Bladder microvascular endothelial cell (primary cell): ENCODE results near the gene ZNF630. TPM values are rescaled to one million over a fixed set of nuclear protein-coding genes. Genes with fewer than 3 reads are reported as not detected.

Source experiments
- total RNA-seq: library from RNA; depleted of rRNA; stranded (reverse); fragments of >200 nt; gene quantifications from 2 replicates; pipeline ENCODE4 v1.2.3, GENCODE V29; 2014

The ZNF630 gene
- total RNA-seq: 0.65 and 3.7 TPM in 2 replicates

DNA sequence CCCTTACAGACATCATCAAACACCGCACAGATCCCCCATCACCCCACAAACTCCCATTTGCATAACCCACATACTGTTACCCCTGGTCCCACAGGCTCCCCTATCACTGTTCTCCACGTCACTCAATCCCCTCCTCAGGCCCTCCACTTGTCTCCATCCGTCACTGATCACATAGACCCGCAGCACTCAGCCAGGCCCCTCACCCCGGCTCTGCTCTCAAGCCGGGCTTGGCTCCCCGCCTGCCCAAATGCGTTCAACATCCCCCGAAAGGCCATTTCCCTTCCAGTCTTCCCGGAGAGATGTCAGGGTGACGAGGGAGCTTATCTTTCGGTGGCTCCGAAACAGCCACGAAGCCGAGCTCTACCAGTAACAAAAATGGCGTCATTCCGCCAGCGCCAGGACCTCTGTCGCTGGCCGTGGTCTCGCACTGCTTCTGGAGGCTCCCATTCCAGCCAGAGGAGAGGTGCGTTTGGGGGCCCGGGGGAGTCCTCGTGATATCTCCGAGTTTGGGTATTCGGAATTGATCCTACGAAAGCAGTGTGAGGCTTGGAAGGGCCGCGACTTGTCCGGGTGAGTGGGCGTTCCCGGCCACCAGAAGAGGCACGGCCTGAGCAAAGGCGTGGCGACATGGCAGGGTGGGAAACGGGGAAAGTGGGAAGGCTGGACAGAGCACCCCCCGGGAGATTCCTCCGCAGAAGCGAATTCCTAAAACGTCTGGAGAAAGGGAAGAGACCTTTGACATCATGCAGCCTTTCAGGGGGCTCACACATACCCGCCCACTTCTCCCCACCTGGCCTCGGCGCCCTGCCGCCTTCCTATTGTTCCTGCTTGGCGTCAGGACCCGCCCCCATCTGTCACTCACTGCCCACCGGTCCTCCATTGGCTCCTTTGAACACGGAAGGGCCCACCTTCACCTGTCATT, at the start of gene ZNF630:
Gene ZNF630, minus strand, starts transcription at position 577 of the 922 bp plus-strand sequence. CDS start 4,754 bp downstream, outside the sequence.

Other genes starting within 250 kb of the ZNF630 start
- 2.8 and 7.9 TPM in 2 replicates for gene ZNF81, start 234.7 kb downstream of the ZNF630 start, total RNA-seq
- gene ZNF182, start 67.7 kb downstream of the ZNF630 start, total RNA-seq: 2.1 and 5.0 TPM in 2 replicates
- gene SPACA5, start 64.7 kb downstream of the ZNF630 start, total RNA-seq: not detected in 2 replicates
- not detected in 2 replicates for gene SPACA5B, start 59.0 kb upstream of the ZNF630 start, total RNA-seq
- gene SSX5, start 125.2 kb upstream of the ZNF630 start, total RNA-seq: not detected in 2 replicates
- not detected in 2 replicates for gene SSX1, start 183.8 kb upstream of the ZNF630 start, total RNA-seq